GM12878 (cell line): ENCODE measurements around the gene THADA. TPM values are rescaled to one million over a fixed set of nuclear protein-coding genes. Genes with fewer than 3 reads are reported as not detected.

Experiments
- ATAC-seq: fragments of 200-7000 bp; cut with Tn5 transposase; 3 replicates; pipeline ENCODE4 v1.9.1; 2020; ENCODE audit warnings: mild to moderate bottlenecking, moderate library complexity
- BruUV-seq: library from RNA; stranded (reverse); fragments of 400-500 nt; replicated peaks from 2 replicates; lab custom pipeline; 2021; lab: Mats Ljungman, UMichigan
- CTCF ChIA-PET: fragments of 300-600 bp; sonication (Branson Sonifier 250); formaldehyde crosslinking; extraction: SDS; loops from one replicate; lab custom pipeline; 2021; ENCODE audit warnings: inconsistent platforms; lab: Yijun Ruan, JAX
- POLR2A ChIA-PET: fragments of 350-600 bp; formaldehyde crosslinking; extraction: SDS; loops from one replicate; lab custom pipeline; 2021; ENCODE audit warnings: inconsistent platforms; lab: Charles Lee
- RAD21 ChIA-PET: fragments of 300-600 bp; sonication (Branson Sonifier 250); formaldehyde crosslinking; loops from one replicate; lab custom pipeline; 2023; ENCODE audit warnings: antibody characterized with exemption; ENCODE audit not compliant: unreplicated experiment; lab: Charles Lee
- SMC1A ChIA-PET: fragments of 300-600 bp; sonication (Branson Sonifier 250); formaldehyde crosslinking; loops from one replicate; lab custom pipeline; 2023; ENCODE audit not compliant: unreplicated experiment, uncharacterized antibody; lab: Charles Lee
- DNase-seq: peaks from one replicate; pipeline ENCODE4 v3.0.0-alpha.2; 2011; ENCODE audit warnings: low read depth, low spot score
- FAIRE-seq: peaks from 3 replicates; lab custom pipeline; 2011; peaks lifted over from hg19 to GRCh38; lab: Jason Lieb, UNC
- H2AFZ ChIP-seq: 2 replicates; pipeline ENCODE4 v1.6.0; 2011; ENCODE audit warnings: low read depth, low read length, control low read depth; ENCODE audit not compliant: control insufficient read depth
- H3K27ac ChIP-seq: 2 replicates; pipeline ENCODE4 v1.5.1; 2011; ENCODE audit warnings: control low read depth; ENCODE audit not compliant: control insufficient read depth, insufficient read depth
- H3K27me3 ChIP-seq, 2 experiments: replicated peaks in 1 of 2; 2 replicates each; pipeline versions ENCODE4 v1.6.0 to v1.6.1; 2011; ENCODE audit warnings: low read length in 1 of 2; ENCODE audit not compliant: control insufficient read depth in 2 of 2, insufficient read depth in 2 of 2
- H3K36me3 ChIP-seq, 2 experiments: 2 replicates each; pipeline ENCODE4 v1.5.1; 2011; ENCODE audit warnings: low read length in 1 of 2; ENCODE audit not compliant: control insufficient read depth in 2 of 2, insufficient read depth in 2 of 2
- H3K4me1 ChIP-seq: 2 replicates; pipeline ENCODE4 v1.6.1; 2011; ENCODE audit warnings: mild to moderate bottlenecking, low read length, moderate library complexity, mixed read lengths; ENCODE audit not compliant: control insufficient read depth, insufficient read depth
- H3K4me2 ChIP-seq: 2 replicates; pipeline ENCODE4 v1.6.0; 2011; ENCODE audit warnings: control low read depth; ENCODE audit not compliant: control insufficient read depth, insufficient read depth
- H3K4me3 ChIP-seq: fragments of 200-600 bp; sonication (generic); 2 replicates; pipeline ENCODE4 v1.5.1; 2016
- H3K79me2 ChIP-seq: 2 replicates; pipeline ENCODE4 v1.6.0; 2011; ENCODE audit warnings: low read length; ENCODE audit not compliant: control insufficient read depth, insufficient read depth
- H3K9ac ChIP-seq: 2 replicates; pipeline ENCODE4 v1.8.0; 2011; ENCODE audit warnings: low read length, control low read depth, mixed read lengths; ENCODE audit not compliant: control insufficient read depth, insufficient read depth
- H3K9me3 ChIP-seq: replicated peaks from 3 replicates; pipeline ENCODE4 v1.5.1; 2011; ENCODE audit warnings: mild to moderate bottlenecking, low read length; ENCODE audit not compliant: control insufficient read depth, insufficient read depth
- H4K20me1 ChIP-seq: 2 replicates; pipeline ENCODE4 v1.6.0; 2011; ENCODE audit not compliant: control insufficient read depth, insufficient read depth
- BHLHE40 ChIP-seq, 2 experiments: fragments of 450-650 bp in 1 of 2; IDR thresholded peaks; 2 replicates each; pipeline ENCODE4 v1.6.1; 2011 to 2017; ENCODE audit warnings: low read depth in 2 of 2, borderline replicate concordance in 1 of 2, improper control_type of control experiment in 1 of 2, low read length in 1 of 2, mild to moderate bottlenecking in 1 of 2
- EP300 ChIP-seq, 2 experiments: fragments of 150-350 bp in 1 of 2; IDR thresholded peaks; 2 replicates each; pipeline ENCODE4 v1.6.1; 2011 to 2012; ENCODE audit warnings: low read depth in 2 of 2, low read length in 2 of 2, borderline replicate concordance in 1 of 2, improper control_type of control experiment in 1 of 2, inconsistent platforms in 1 of 2; ENCODE audit not compliant: control insufficient read depth in 1 of 2
- HSF1 ChIP-seq: fragments of 150-350 bp; IDR thresholded peaks from 2 replicates; pipeline ENCODE4 v1.6.1; 2014; ENCODE audit warnings: mild to moderate bottlenecking, low read depth, low read length
- LARP7 ChIP-seq: fragments of 450-650 bp; IDR thresholded peaks from 2 replicates; pipeline ENCODE4 v1.6.1; 2017; ENCODE audit warnings: mild to moderate bottlenecking
- MEF2B ChIP-seq: fragments of 450-650 bp; IDR thresholded peaks from 2 replicates; pipeline ENCODE4 v1.6.1; 2018; ENCODE audit warnings: mild to moderate bottlenecking, moderate library complexity; ENCODE audit not compliant: partially characterized antibody, poor library complexity, severe bottlenecking
- RELA ChIP-seq: fragments of 450-650 bp; IDR thresholded peaks from 2 replicates; pipeline ENCODE4 v1.8.0; 2014; ENCODE audit warnings: borderline replicate concordance; ENCODE audit not compliant: partially characterized antibody
- RELB ChIP-seq: fragments of 450-650 bp; IDR thresholded peaks from 2 replicates; pipeline ENCODE4 v1.6.1; 2017; ENCODE audit warnings: low read depth, mild to moderate bottlenecking, moderate library complexity
- SIX5 ChIP-seq: IDR thresholded peaks from 2 replicates; pipeline ENCODE4 v1.6.1; 2011; ENCODE audit warnings: mild to moderate bottlenecking, low read depth, low read length, moderate library complexity; ENCODE audit not compliant: severe bottlenecking
- STAT3 ChIP-seq: IDR thresholded peaks from 2 replicates; pipeline ENCODE4 v1.6.1; 2011; ENCODE audit warnings: low read depth, low read length, improper control_type of control experiment
- TCF3 ChIP-seq: IDR thresholded peaks from 2 replicates; pipeline ENCODE4 v1.6.1; 2012; ENCODE audit warnings: low read depth, mild to moderate bottlenecking, low read length, borderline replicate concordance; ENCODE audit not compliant: insufficient read depth
- WGBS: methylation state at CpG from one replicate; pipeline ENCODE4 v1.1.6; 2016; ENCODE audit warnings: low lambda C conversion rate; ENCODE audit not compliant: insufficient replicate concordance, insufficient coverage; ENCODE audit errors: missing lambda C conversion rate; 5-methylcytosine and 5-hydroxymethylcytosine counted together
- in situ Hi-C: fragments of 300-500 bp; cut with MboI; formaldehyde crosslinking; loops from 9 replicates; pipeline ENCODE4 v1.14.3; 2018; ENCODE audit warnings: mixed read lengths
- intact Hi-C: fragments of 100-400 bp; cut with micrococcal nuclease; formaldehyde crosslinking; loops from one replicate; pipeline ENCODE4 v1.14.2; 2022; ENCODE audit not compliant: unreplicated experiment
- polyA plus RNA-seq, 11 experiments: library from polyadenylated mRNA; depleted of rRNA in 4 of 11; unstranded in 6 of 11; stranded (reverse) in 5 of 11; fragments of >200 nt; fragmentation: Nextera tagmentation in 4 of 11; fragmentation: Illumina TruSeq in 1 of 11; extraction: Ambion mirVana in 4 of 11; extraction: Trizol in 1 of 11; gene quantifications; 1 replicate in 1 of 11; 2 replicates in 10 of 11; pipeline versions ENCODE4 v1.2.1 to v1.2.3, GENCODE V29; 2011 to 2016; ENCODE audit warnings: inconsistent platforms in 2 of 11, missing spikeins in 2 of 11, low read depth in 1 of 11
- total RNA-seq, 4 experiments: library from RNA; depleted of rRNA in 3 of 4; stranded (reverse); fragments of >200 nt in 3 of 4; fragmentation: Illumina TruSeq in 1 of 4; extraction: Trizol in 1 of 4; gene quantifications; 2 replicates each; pipeline versions ENCODE4 v1.2.1 to v1.2.3, GENCODE V29; 2013 to 2021

THADA gene
- total and polyA plus RNA-seq, 10 of the 15 experiments (the other 5 are each of a cell fraction or from before 2014, with no cell fraction given) = 14.6 to 33.2 (median 23.2) TPM

- TF ChIP-seq TCF3 (no peak), RELA (no peak), EP300 (IDR thresholded peaks at IDR 0.05; ENCODE audit: borderline replicate concordance in 1 of 2, control insufficient read depth in 1 of 2, low read depth in 2 of 2, low read length in 2 of 2) (no peak), LARP7 (no peak)
Measured at GRCh38 chr2:43305517-43305916, 290.3 kb downstream of the THADA start (continued).

- in situ Hi-C loops = no loop called here
- no peak for FAIRE-seq
Measured at GRCh38 chr2:43305012-43305411, 290.8 kb downstream of the THADA start.

More at GRCh38 chr2:43305012-43305411, 290.8 kb downstream of the THADA start:
- 100% methylated on average over 2 of the region's 2 CpGs for WGBS
- Histone ChIP-seq H3K4me3 (no peak overlapping the region), H3K4me1 (peaks cover 9% of the 10 kb centered on the region; the same call in 1 of the 2 replicates), H3K79me2 (no peaks in the 10 kb centered on the region), H3K9me3 (no peaks in the 10 kb centered on the region; the same call in 2 of the 3 replicates), H3K27ac (no peak overlapping the region), H3K4me2 (no peak overlapping the region), H4K20me1 (no peaks in the 10 kb centered on the region)
- no peak for ATAC-seq
- intact Hi-C loops = no loop called here
- ChIA-PET SMC1A (interaction anchor here (0.8 kb wide), 1 partner anchor 9 kb away, joined by 3 read pairs; no protein-coding TSS in a partner anchor), CTCF (interaction anchor here (0.9 kb wide), 1 partner anchor 11 kb away, joined by 3 read pairs; no protein-coding TSS in a partner anchor)
- no peak for DNase-seq
- no TSS peak for BruUV-seq
- TF ChIP-seq BHLHE40 (IDR thresholded peaks at IDR 0.05; ENCODE audit: borderline replicate concordance in 1 of 2, low read depth in 2 of 2, low read length in 1 of 2) = no peak
- no peak for TF ChIP-seq STAT3
- TF ChIP-seq SIX5 = no peak
- TF ChIP-seq HSF1 = no peak
- no peak for TF ChIP-seq RELB
- no peak for TF ChIP-seq MEF2B
- TF ChIP-seq, all 136 proteins: peak for 0
- ChIA-PET RAD21 (interaction anchor here (0.7 kb wide), 1 partner anchor 76 kb away, joined by 3 read pairs; no protein-coding TSS in a partner anchor), POLR2A (interaction anchor here (0.7 kb wide), 1 partner anchor 159 kb away, joined by 4 read pairs; no protein-coding TSS in a partner anchor)
- Histone ChIP-seq H3K27me3 (no peaks in the 10 kb centered on the region), H2AFZ (no peak overlapping the region), H3K36me3 (no peaks in the 10 kb centered on the region; a peak in 1 of 4 replicates), H3K9ac (no peak overlapping the region)
